ENCODE data around the gene BARHL2.

BARHL2 gene

DNA sequence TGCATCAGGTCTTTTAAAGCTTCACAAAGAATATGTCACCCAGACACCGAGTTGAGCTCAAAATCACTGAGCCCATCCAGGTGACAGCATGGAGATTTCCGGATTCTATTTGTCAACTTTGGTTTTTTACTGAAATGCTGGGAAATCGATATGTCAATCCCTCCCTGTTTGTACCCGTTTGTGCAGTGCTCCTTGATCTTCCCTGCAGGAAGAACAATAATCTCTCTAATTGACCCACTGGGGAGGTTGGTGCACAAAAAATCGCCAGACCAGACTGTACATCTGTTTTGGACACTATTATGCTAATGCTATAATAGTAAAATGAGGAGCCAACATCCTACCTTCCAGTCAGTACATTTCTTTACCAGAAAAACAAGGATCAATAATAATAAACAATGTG is 1.8 kb downstream of the BARHL2 start:
- no peak overlapping the region for H3K27ac ChIP-seq (ENCODE audit: low read length)
- H3K9ac ChIP-seq (ENCODE audit: low read depth, low read length) = no peak overlapping the region
- H3K36me3 ChIP-seq (ENCODE audit: insufficient read depth, low read depth, low read length) = no peaks in the 10 kb centered on the region
- no peak overlapping the region for H3K4me3 ChIP-seq (ENCODE audit: low read length)
- peaks cover 4% of the 10 kb centered on the region; the same call in 1 of the 2 replicates for H3K9me3 ChIP-seq (ENCODE audit: insufficient read depth, low read depth, low read length)
- H3K27me3 ChIP-seq (ENCODE audit: insufficient read depth, low read length) = peaks cover 100% of the 10 kb centered on the region
- peaks cover 16% of the 10 kb centered on the region; the same call in 1 of the 2 replicates for H3K4me1 ChIP-seq (ENCODE audit: insufficient read depth, low read length)

DNA sequence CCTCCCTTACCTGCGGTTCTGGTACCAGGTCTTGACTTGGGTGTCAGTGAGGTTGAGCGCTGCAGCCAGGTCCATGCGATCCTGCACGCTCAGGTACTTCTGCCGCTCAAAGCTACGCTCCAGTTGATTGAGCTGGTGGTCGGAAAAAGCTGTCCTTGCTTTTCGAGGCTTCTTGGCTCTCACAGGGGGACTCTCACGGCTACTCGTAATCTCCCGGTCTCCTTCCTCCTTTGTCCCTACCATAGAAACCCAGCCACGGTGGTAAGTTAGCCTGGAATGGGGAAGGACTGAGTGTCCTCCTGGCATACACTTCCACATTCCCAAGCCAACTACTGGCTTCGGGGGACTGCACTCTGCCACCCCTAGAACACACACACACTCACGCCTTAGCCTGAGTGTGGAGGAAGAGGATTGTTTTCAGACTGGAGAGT is 2.6 kb downstream of the BARHL2 start:
- Histone ChIP-seq H3K9ac (ENCODE audit: low read depth, low read length) (no peak overlapping the region), H3K4me3 (ENCODE audit: low read length) (no peak overlapping the region), H3K27me3 (ENCODE audit: insufficient read depth, low read length) (peaks cover 100% of the 10 kb centered on the region), H3K9me3 (ENCODE audit: insufficient read depth, low read depth, low read length) (peaks cover 4% of the 10 kb centered on the region; the same call in 1 of the 2 replicates), H3K27ac (ENCODE audit: low read length) (no peak overlapping the region), H3K36me3 (ENCODE audit: insufficient read depth, low read depth, low read length) (no peaks in the 10 kb centered on the region), H3K4me1 (ENCODE audit: insufficient read depth, low read length) (peaks cover 16% of the 10 kb centered on the region; the same call in 1 of the 2 replicates)

DNA sequence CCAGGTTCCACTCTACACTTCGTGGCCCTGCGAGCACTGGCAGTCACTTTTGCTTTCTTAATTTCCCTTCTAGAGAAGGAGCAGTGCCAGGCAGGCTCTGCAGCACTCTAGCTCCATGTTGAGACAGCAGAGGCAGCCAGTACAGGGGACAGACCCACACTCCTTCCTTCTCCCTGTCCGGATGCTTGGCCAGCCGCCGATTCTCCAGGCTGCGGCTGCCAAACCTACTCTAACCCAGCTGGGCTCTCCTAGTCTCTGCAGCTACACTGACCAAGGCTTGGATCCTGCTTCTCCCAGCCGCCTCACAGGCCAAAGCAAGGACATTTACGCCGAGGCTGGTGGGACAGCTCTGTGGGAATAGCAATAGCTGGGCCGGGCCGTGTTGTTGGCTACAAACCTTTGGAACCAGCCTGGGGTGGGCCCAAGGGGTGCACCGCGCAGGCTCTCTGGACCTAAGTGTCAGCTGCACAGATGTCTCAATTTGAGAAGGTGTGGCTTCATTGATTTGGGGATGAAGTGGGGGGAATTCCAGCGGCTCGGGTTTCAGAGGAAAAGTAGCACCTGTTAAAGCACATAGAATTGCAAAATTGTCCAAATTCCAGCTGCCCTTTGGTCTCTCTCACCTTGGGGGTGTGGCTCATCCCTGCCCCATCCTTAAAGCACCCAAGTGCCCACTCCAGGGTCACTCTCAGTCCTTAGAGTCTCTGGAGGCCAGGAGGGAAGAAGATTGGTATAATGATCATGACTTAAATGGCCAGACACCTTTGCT is 3.2 kb downstream of the BARHL2 start:
- peaks cover 100% of the 10 kb centered on the region for H3K27me3 ChIP-seq (ENCODE audit: insufficient read depth, low read length)

DNA sequence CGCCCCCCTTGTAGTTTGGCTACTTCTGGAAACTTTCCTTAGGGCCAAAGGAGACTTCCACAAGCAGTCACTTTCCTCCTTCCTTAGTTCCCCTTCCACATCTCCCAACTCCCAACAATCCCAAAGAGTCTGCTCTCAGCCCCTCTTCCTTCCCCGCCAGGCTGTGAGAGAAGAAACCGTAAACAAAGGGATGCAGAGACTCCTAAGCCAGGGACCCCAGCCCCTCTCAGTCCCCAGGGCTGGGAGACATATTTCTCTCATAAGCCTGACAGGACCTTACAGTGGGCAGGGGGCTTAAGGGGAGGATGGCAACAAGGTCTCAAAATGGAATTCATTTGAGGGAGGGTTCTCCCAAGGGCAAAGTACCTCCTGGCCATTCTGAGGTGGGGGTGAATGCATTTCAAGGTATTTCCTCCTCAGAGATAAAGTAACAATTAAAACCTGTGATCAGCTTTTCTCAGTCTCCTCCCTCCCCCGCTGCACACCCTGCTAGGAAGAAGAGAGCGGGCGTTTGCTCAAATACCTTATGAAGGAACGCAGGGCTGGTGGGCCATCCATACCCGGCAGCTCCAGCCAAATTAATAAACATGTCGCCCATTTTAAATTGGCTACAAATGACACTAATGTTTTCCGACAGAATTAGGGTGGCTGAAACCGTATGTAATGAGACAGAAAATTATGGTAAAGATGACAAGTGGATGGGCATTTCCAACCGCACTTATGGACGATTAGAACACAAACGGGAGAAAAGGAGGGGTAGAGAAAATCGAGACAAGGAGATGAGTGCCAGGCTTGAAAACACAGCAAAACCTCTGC is 4.0 kb downstream of the BARHL2 start:
- H3K27ac ChIP-seq (ENCODE audit: low read length) = no peak overlapping the region
- H3K27me3 ChIP-seq (ENCODE audit: insufficient read depth, low read length) = peaks cover 100% of the 10 kb centered on the region
- H3K4me1 ChIP-seq (ENCODE audit: insufficient read depth, low read length) = peaks cover 9% of the 10 kb centered on the region; the same call in 1 of the 2 replicates
- no peak overlapping the region for H3K9ac ChIP-seq (ENCODE audit: low read depth, low read length)
- peaks cover 4% of the 10 kb centered on the region; the same call in 1 of the 2 replicates for H3K9me3 ChIP-seq (ENCODE audit: insufficient read depth, low read depth, low read length)
- H3K36me3 ChIP-seq (ENCODE audit: insufficient read depth, low read depth, low read length) = no peaks in the 10 kb centered on the region
- H3K4me3 ChIP-seq (ENCODE audit: low read length) = no peak overlapping the region

More for the DNA sequence above, 3.2 kb downstream of the BARHL2 start:
- Histone ChIP-seq H3K4me1 (ENCODE audit: insufficient read depth, low read length) (peaks cover 13% of the 10 kb centered on the region; the same call in 1 of the 2 replicates), H3K9me3 (ENCODE audit: insufficient read depth, low read depth, low read length) (peaks cover 4% of the 10 kb centered on the region; the same call in 1 of the 2 replicates), H3K36me3 (ENCODE audit: insufficient read depth, low read depth, low read length) (no peaks in the 10 kb centered on the region), H3K4me3 (ENCODE audit: low read length) (no peak overlapping the region), H3K27ac (ENCODE audit: low read length) (no peak overlapping the region), H3K9ac (ENCODE audit: low read depth, low read length) (no peak overlapping the region)

DNA sequence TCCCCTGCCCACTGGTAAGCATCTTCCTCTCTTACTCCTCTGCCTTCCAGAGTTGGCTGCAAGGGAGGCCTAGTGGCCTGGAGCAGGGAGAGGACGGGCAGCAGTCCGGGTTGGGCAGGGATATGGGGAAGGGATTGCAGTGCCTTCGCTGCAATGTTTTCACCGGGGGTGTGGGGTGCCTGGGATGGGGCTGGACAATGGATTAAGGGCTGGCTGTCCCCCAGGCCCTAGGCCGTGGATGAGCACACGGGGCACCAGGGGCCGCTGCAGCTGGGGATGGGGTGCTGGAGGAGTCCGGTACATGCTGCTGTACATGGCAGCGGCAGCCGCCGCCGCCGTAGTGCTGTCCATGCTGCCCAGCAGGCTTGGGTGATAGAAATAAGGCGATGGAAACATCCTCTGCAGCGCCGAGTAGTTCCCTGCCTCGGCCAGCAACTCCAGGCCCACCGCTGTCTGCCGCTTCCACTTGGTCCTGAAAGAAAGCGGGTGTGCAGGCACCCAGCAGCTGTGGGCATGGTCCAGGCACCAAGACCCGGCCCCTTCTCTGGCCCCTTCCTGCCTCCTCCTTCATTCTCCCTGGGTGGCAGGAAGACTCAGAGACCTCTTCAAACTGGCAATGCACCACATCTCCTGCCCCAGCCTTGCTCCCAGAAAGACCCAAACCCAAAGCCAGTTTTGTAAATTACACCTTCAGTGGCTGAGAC is 4.8 kb downstream of the BARHL2 start:
- Histone ChIP-seq H3K36me3 (ENCODE audit: insufficient read depth, low read depth, low read length) (no peaks in the 10 kb centered on the region), H3K9me3 (ENCODE audit: insufficient read depth, low read depth, low read length) (peaks cover 4% of the 10 kb centered on the region; the same call in 1 of the 2 replicates), H3K27ac (ENCODE audit: low read length) (no peak overlapping the region), H3K27me3 (ENCODE audit: insufficient read depth, low read length) (peaks cover 100% of the 10 kb centered on the region), H3K4me1 (ENCODE audit: insufficient read depth, low read length) (peaks cover 8% of the 10 kb centered on the region; the same call in 1 of the 2 replicates), H3K4me3 (ENCODE audit: low read length) (no peak overlapping the region), H3K9ac (ENCODE audit: low read depth, low read length) (no peak overlapping the region)

DNA sequence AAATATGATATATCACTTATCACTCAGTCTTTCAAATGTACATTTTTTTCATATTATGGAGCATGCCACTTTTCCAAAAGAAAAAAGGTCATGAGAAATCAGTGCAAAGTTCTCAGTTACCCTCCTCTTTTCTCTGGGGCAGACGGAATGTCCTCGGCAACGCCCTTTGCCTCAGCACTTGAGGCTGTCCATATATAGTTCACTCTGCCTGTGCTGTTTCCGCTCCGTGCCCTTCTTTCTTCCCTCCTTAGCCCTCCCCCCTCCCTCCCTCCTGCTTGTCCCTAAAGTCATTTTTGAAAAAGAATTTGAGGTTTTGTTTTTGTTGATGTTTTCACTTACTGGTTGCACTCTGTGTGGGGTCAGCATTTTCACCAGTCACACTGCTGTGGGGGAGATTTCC is 5.4 kb downstream of the BARHL2 start:
- Histone ChIP-seq H3K4me1 (ENCODE audit: insufficient read depth, low read length) (peaks cover 6% of the 10 kb centered on the region; the same call in 1 of the 2 replicates), H3K9me3 (ENCODE audit: insufficient read depth, low read depth, low read length) (peaks cover 4% of the 10 kb centered on the region; the same call in 1 of the 2 replicates), H3K27ac (ENCODE audit: low read length) (no peak overlapping the region)

DNA sequence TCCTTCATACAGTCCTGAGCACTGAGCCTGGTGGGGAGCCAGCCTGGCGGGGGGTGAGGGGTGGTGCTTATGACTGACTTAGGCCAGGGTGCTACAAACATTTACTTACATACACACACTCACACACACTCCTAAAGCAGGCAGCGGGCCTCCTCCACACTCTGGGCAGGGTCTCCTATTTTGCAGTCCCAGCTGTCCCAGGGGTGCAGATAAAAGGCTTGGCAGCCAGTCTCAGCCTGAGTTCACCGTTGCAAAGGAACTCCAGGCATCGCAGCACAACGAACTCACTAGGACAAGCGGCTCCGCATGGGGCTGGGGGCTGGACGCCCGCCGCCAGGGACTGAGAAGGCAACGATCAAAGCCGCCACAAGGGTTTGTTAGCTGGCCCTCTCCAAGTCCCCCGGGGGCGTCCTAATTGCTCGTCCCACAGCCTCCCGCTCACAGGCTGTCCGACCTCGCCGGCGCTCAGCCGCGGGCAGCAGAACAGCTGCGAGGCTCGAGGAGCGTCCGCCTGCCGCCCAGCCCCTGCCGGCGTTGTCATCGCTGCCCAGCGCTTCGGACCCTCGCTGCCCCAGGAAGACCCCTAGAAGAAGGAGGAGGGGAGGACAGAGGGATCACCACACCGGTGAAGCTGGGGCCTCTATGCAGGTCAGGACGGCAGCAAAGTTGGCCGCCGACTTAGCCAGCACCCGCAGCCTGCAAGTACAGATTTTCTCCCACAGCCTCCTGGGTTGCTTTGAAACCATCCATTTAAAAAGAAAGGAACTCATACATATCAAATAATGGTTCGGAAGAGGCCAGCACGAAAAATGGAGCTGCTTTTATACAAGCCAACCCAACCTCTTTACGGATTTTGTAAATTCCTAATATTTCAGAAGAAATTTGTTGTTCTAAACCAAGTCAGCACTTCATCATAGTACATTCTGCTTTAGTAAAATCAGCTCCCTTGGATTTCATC is 6.2 kb downstream of the BARHL2 start:
- Histone ChIP-seq H3K9me3 (ENCODE audit: insufficient read depth, low read depth, low read length) (peaks cover 4% of the 10 kb centered on the region; the same call in 1 of the 2 replicates), H3K27me3 (ENCODE audit: insufficient read depth, low read length) (peaks cover 100% of the 10 kb centered on the region), H3K36me3 (ENCODE audit: insufficient read depth, low read depth, low read length) (no peaks in the 10 kb centered on the region), H3K27ac (ENCODE audit: low read length) (no peak overlapping the region), H3K4me1 (ENCODE audit: insufficient read depth, low read length) (peaks cover 10% of the 10 kb centered on the region), H3K9ac (ENCODE audit: low read depth, low read length) (no peak overlapping the region), H3K4me3 (ENCODE audit: low read length) (peak overlapping the region; percentile 32; the same call in 1 of the 2 replicates)

More for the DNA sequence above, 5.4 kb downstream of the BARHL2 start:
- Histone ChIP-seq H3K36me3 (ENCODE audit: insufficient read depth, low read depth, low read length) (no peaks in the 10 kb centered on the region), H3K4me3 (ENCODE audit: low read length) (no peak overlapping the region), H3K27me3 (ENCODE audit: insufficient read depth, low read length) (peaks cover 100% of the 10 kb centered on the region), H3K9ac (ENCODE audit: low read depth, low read length) (no peak overlapping the region)

DNA sequence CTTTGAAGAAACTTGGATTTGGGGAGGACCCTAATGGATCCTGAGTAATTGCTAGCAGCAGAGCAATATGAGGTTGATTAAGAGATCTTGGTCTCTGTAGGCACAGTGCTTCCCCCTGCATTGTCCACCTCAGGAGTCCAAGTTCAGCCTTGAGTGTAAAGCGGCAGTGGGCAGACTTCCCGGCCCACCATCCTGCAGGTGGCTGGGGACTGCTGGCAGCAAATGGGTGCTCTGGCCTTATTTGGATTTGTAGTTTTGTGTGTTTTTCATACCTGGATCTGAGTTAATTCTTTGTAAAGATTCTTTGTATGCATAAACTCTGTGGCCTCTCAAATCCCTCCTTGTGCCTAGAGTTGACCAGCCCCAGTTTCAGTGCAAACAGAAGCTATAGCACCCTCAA is 7.6 kb downstream of the BARHL2 start:
- H3K27me3 ChIP-seq (ENCODE audit: insufficient read depth, low read length) = peaks cover 100% of the 10 kb centered on the region
- no peak overlapping the region for H3K4me3 ChIP-seq (ENCODE audit: low read length)
- H3K9me3 ChIP-seq (ENCODE audit: insufficient read depth, low read depth, low read length) = peaks cover 4% of the 10 kb centered on the region; the same call in 1 of the 2 replicates
- H3K4me1 ChIP-seq (ENCODE audit: insufficient read depth, low read length) = peaks cover 11% of the 10 kb centered on the region
- no peak overlapping the region for H3K9ac ChIP-seq (ENCODE audit: low read depth, low read length)
- H3K27ac ChIP-seq (ENCODE audit: low read length) = no peak overlapping the region
- H3K36me3 ChIP-seq (ENCODE audit: insufficient read depth, low read depth, low read length) = no peaks in the 10 kb centered on the region

DNA sequence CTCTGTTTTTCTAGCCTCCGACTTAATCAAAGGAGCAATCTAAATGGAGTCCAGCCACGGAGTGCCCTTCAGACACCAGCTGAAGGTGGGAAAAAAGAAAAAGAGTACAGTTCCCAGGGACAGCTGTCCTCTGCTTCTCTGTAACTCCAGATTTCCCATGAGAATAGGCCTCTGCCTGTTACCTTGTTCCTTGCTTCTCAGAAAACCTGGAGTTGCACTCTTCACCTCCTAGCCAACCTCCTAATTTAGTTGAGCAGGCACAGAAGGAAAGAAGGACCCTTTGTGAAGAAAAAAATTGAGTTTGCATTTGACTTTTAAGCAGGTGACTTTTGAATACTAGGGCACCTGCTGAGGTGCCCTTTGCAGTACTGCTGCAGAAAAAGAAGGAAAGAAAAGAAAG is 8.3 kb downstream of the BARHL2 start:
- Histone ChIP-seq H3K4me1 (ENCODE audit: insufficient read depth, low read length) (peaks cover 11% of the 10 kb centered on the region), H3K36me3 (ENCODE audit: insufficient read depth, low read depth, low read length) (no peaks in the 10 kb centered on the region), H3K4me3 (ENCODE audit: low read length) (no peak overlapping the region), H3K9me3 (ENCODE audit: insufficient read depth, low read depth, low read length) (peaks cover 2% of the 10 kb centered on the region; the same call in 1 of the 2 replicates), H3K9ac (ENCODE audit: low read depth, low read length) (no peak overlapping the region), H3K27ac (ENCODE audit: low read length) (no peak overlapping the region), H3K27me3 (ENCODE audit: insufficient read depth, low read length) (peaks cover 100% of the 10 kb centered on the region)

DNA sequence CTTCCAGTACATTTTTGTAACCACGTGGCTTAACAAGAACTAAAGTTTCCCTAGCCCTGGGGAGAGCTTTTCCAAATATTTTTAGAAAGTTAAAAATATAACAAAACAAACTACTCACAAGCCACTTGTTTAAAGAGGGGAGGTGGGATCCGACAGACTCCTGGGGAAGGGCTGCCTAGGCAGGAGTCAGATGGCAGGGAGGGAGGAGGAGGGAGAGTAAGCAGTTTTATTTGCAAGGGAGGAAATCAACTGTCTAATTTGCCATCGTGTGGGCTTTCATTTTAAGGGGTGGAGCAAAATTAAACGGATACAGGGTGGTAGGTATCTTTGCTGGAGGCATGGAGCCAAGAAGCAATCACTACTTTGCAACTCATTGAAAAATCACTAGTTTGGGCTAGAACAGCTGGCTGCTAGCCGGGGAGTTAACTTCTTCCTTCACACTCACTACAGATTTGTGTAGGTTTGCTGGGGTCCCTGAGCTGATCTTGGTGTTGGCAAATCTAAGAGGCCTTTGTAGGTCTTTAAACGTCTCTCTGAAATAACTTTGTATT is 8.8 kb downstream of the BARHL2 start:
- Histone ChIP-seq H3K27ac (ENCODE audit: low read length) (no peak overlapping the region), H3K4me3 (ENCODE audit: low read length) (no peak overlapping the region), H3K9ac (ENCODE audit: low read depth, low read length) (no peak overlapping the region), H3K9me3 (ENCODE audit: insufficient read depth, low read depth, low read length) (no peaks in the 10 kb centered on the region; the same call in 1 of the 2 replicates), H3K4me1 (ENCODE audit: insufficient read depth, low read length) (peaks cover 11% of the 10 kb centered on the region), H3K27me3 (ENCODE audit: insufficient read depth, low read length) (peaks cover 100% of the 10 kb centered on the region), H3K36me3 (ENCODE audit: insufficient read depth, low read depth, low read length) (no peaks in the 10 kb centered on the region)
